NCI-H146 treated with DMSO at 0.1 percent for 48 hours (cell line): ENCODE measurements around the gene HCRT.
"Not testable (repeated sequence)": the region's sequence is repeated elsewhere in the genome, so short reads cannot be mapped to it uniquely, and the experiment has no call there.

Experiments used
- DNase-seq: peaks from one replicate; lab custom pipeline; 2025; ENCODE audit not compliant: unreplicated experiment; lab: John Stamatoyannopoulos, UW

Gene HCRT

GRCh38 chr17:42184713-42185620 lies at the start of gene HCRT:
HCRT (minus strand) TSS chr17:42185452; CDS start chr17:42185365, 87 bp downstream.
- no peak for DNase-seq

- DNase-seq = no peak
Observed at GRCh38 chr17:42233994-42234393, 48.7 kb upstream of the HCRT start.

GRCh38 chr17:42233156-42233555 lies 47.9 kb upstream of the HCRT start:
- no peak for DNase-seq

- peak; percentile 9 for DNase-seq
Observed at GRCh38 chr17:42230225-42230624, 45.0 kb upstream of the HCRT start.

GRCh38 chr17:42227849-42228700 lies 42.8 kb upstream of the HCRT start:
- DNase-seq = no peak

- no peak for DNase-seq
Observed at GRCh38 chr17:42225646-42226045, 40.4 kb upstream of the HCRT start.

- no peak for DNase-seq
Observed at GRCh38 chr17:42224651-42225050, 39.4 kb upstream of the HCRT start.

- no peak for DNase-seq
Observed at GRCh38 chr17:42221886-42222745, 36.9 kb upstream of the HCRT start.

GRCh38 chr17:42219280-42219679 lies 34.0 kb upstream of the HCRT start:
- DNase-seq = not testable (repeated sequence)

- DNase-seq = no peak
Observed at GRCh38 chr17:42214156-42214555, 28.9 kb upstream of the HCRT start.

- DNase-seq = no peak
Observed at GRCh38 chr17:42212382-42212781, 27.1 kb upstream of the HCRT start.

- DNase-seq = not testable (repeated sequence)
Observed at GRCh38 chr17:42211921-42212341, 26.7 kb upstream of the HCRT start.

- DNase-seq = no peak
Observed at GRCh38 chr17:42210046-42210445, 24.8 kb upstream of the HCRT start.

GRCh38 chr17:42206153-42206612 lies 20.9 kb upstream of the HCRT start:
- not testable (repeated sequence) for DNase-seq

GRCh38 chr17:42203354-42203753 lies 18.1 kb upstream of the HCRT start:
- no peak for DNase-seq

GRCh38 chr17:42202696-42203095 lies 17.4 kb upstream of the HCRT start:
- DNase-seq = no peak

- DNase-seq = no peak
Observed at GRCh38 chr17:42202159-42202558, 16.9 kb upstream of the HCRT start.

- no peak for DNase-seq
Observed at GRCh38 chr17:42201458-42201772, 16.2 kb upstream of the HCRT start.

- no peak for DNase-seq
Observed at GRCh38 chr17:42200706-42201457, 15.6 kb upstream of the HCRT start.

GRCh38 chr17:42199416-42200011 lies 14.3 kb upstream of the HCRT start:
- DNase-seq = no peak
